Measurements from ENCODE around the gene ARHGAP45.

DNA sequence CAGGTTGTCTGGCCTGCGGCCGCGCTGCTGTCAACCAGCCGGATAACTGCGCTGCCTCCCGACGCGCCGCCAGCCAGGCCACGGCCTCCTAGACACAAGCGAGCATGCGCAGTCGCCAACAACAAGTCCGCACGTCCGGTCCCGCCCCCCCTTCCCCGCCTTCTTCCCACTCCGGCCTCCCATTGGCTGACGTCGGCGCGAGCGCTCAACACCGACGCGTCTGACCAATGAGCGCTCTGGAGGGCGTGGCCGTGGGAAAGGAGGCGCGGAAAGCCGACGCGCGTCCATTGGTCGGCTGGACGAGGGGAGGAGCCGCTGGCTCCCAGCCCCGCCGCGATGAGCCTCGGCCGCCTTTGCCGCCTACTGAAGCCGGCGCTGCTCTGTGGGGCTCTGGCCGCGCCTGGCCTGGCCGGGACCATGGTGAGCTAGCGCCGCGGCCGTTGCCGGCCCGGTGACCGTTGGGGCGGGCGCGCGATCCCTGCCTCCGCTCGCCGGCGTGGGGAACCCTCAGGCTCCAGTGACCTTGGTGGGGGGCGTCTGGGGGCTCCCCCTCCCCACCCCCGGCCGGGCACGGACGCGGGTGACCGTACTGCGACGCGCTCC, 36.8 kb downstream of the ARHGAP45 start, which contains the start of gene GPX4:
- TF ChIP-seq POLR2A (IDR thresholded peaks at IDR 0.05): peak; percentile 88 to 98
- TF ChIP-seq, protein P1, sequence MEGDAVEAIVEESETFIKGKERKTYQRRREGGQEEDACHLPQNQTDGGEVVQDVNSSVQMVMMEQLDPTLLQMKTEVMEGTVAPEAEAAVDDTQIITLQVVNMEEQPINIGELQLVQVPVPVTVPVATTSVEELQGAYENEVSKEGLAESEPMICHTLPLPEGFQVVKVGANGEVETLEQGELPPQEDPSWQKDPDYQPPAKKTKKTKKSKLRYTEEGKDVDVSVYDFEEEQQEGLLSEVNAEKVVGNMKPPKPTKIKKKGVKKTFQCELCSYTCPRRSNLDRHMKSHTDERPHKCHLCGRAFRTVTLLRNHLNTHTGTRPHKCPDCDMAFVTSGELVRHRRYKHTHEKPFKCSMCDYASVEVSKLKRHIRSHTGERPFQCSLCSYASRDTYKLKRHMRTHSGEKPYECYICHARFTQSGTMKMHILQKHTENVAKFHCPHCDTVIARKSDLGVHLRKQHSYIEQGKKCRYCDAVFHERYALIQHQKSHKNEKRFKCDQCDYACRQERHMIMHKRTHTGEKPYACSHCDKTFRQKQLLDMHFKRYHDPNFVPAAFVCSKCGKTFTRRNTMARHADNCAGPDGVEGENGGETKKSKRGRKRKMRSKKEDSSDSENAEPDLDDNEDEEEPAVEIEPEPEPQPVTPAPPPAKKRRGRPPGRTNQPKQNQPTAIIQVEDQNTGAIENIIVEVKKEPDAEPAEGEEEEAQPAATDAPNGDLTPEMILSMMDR (IDR thresholded peaks at IDR 0.05): peak in 2 of 5 experiments; percentile 9 to 38

Measured in tibial nerve (tissue), 3 donors.